ENCODE data around the gene FSIP2.

GRCh38 chr2:185734658-185735057, 3.9 kb upstream of the FSIP2 start:
- TF ChIP-seq CTCF (IDR thresholded peaks at IDR 0.05) (no peak), EZH2 (IDR thresholded peaks at IDR 0.05) (no peak), EZH2phosphoT487 (IDR thresholded peaks at IDR 0.05) (no peak)
